ENCODE data around the gene HOMER3. TPM values are rescaled to one million over a fixed set of nuclear protein-coding genes. Genes with fewer than 3 reads are reported as not detected.

HOMER3 gene
- polyA plus RNA-seq, 3 donors = 45.1 to 88.1 (median 49.4) TPM

- DNase-seq = peak; percentile 31 to 49 (median 31)
- TF ChIP-seq, protein P1, sequence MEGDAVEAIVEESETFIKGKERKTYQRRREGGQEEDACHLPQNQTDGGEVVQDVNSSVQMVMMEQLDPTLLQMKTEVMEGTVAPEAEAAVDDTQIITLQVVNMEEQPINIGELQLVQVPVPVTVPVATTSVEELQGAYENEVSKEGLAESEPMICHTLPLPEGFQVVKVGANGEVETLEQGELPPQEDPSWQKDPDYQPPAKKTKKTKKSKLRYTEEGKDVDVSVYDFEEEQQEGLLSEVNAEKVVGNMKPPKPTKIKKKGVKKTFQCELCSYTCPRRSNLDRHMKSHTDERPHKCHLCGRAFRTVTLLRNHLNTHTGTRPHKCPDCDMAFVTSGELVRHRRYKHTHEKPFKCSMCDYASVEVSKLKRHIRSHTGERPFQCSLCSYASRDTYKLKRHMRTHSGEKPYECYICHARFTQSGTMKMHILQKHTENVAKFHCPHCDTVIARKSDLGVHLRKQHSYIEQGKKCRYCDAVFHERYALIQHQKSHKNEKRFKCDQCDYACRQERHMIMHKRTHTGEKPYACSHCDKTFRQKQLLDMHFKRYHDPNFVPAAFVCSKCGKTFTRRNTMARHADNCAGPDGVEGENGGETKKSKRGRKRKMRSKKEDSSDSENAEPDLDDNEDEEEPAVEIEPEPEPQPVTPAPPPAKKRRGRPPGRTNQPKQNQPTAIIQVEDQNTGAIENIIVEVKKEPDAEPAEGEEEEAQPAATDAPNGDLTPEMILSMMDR (IDR thresholded peaks at IDR 0.05) = peak; percentile 49
- H3K4me1 ChIP-seq (ENCODE audit: control insufficient read depth in 1 of 2, insufficient read depth in 2 of 2, low read length in 2 of 2) = peaks cover 4 to 10% of the 10 kb centered on the region in 2 donors
- Mint-ChIP-seq H3K27ac (no peak overlapping the region), H3K4me1 (peaks cover 14% of the 10 kb centered on the region), H3K27me3 (ENCODE audit: low read depth in 3 of 3) (peaks cover 29 to 54% (median 42%) of the 10 kb centered on the region in 3 donors), H3K9me3 (peaks cover 0 to 7% (median 4%) of the 10 kb centered on the region in 7 donors), H3K4me3 (peak overlapping the region; percentile 63 to 79), H3K36me3 (peaks cover 18% of the 10 kb centered on the region in 2 donors)
- no peak overlapping the region for H2AFZ ChIP-seq (ENCODE audit: insufficient read depth, low read depth, low read length, poor library complexity, severe bottlenecking)
- peaks cover 3 to 37% of the 10 kb centered on the region in 2 donors for H3K27me3 ChIP-seq (ENCODE audit: control insufficient read depth in 2 of 2, insufficient read depth in 2 of 2, low read length in 2 of 2)
- H3K9ac ChIP-seq (ENCODE audit: insufficient read depth, low read length, poor library complexity, severe bottlenecking) = no peak overlapping the region
- peaks cover 14 to 15% of the 10 kb centered on the region in 2 donors for H3K36me3 ChIP-seq (replicated peaks in 1 of 2; ENCODE audit: control insufficient read depth in 1 of 2, insufficient read depth in 2 of 2, low read length in 2 of 2)
- peak overlapping the region in 1 of 3 experiments; percentile 59 for H3K4me3 ChIP-seq (replicated peaks in 1 of 3; ENCODE audit: low read depth in 2 of 3, low read length in 3 of 3)
- peak overlapping the region; percentile 68 for H3K4me2 ChIP-seq (replicated peaks; ENCODE audit: extremely low read depth, low read length, poor library complexity, severe bottlenecking)
- H4K20me1 ChIP-seq (ENCODE audit: insufficient read depth, low read length) = peaks cover 22% of the 10 kb centered on the region
- no peak overlapping the region for H3K27ac ChIP-seq (ENCODE audit: low read depth in 1 of 2, low read length in 2 of 2)
- H3K9me3 ChIP-seq (replicated peaks in 1 of 2; ENCODE audit: control insufficient read depth in 1 of 2, insufficient read depth in 1 of 2, low read length in 2 of 2) = peaks cover 0 to 5% of the 10 kb centered on the region in 2 donors
- H3K79me2 ChIP-seq (ENCODE audit: insufficient read depth, low read length) = no peaks in the 10 kb centered on the region
- under 1% methylated on average over 72 of the region's 72 CpGs for WGBS (ENCODE audit: insufficient coverage)
- intact Hi-C loops (cut with micrococcal nuclease) = no loop called here
Observed at GRCh38 chr19:18895038-18895823, 45.8 kb downstream of the HOMER3 start.

- no peak overlapping the region for H3K9ac ChIP-seq (ENCODE audit: insufficient read depth, low read length, poor library complexity, severe bottlenecking)
- peaks cover 14% of the 10 kb centered on the region for H4K20me1 ChIP-seq (ENCODE audit: insufficient read depth, low read length)
- H3K4me3 ChIP-seq (replicated peaks in 1 of 3; ENCODE audit: low read depth in 2 of 3, low read length in 3 of 3) = peak overlapping the region in 1 of 3 experiments; percentile 59
- H3K4me1 ChIP-seq (ENCODE audit: control insufficient read depth in 1 of 2, insufficient read depth in 2 of 2, low read length in 2 of 2) = peaks cover 4 to 10% of the 10 kb centered on the region in 2 donors
- no peak overlapping the region for H3K27ac Mint-ChIP-seq
- no peak overlapping the region for H3K27ac ChIP-seq (ENCODE audit: low read depth in 1 of 2, low read length in 2 of 2)
- no peak for DNase-seq
- H3K4me2 ChIP-seq (replicated peaks; ENCODE audit: extremely low read depth, low read length, poor library complexity, severe bottlenecking) = peak overlapping the region; percentile 68
- 11% methylated on average over 13 of the region's 28 CpGs for WGBS (ENCODE audit: insufficient coverage)
- peaks cover 14% of the 10 kb centered on the region for H3K4me1 Mint-ChIP-seq
- peaks cover 3 to 37% of the 10 kb centered on the region in 2 donors for H3K27me3 ChIP-seq (ENCODE audit: control insufficient read depth in 2 of 2, insufficient read depth in 2 of 2, low read length in 2 of 2)
- peaks cover 0 to 5% of the 10 kb centered on the region in 2 donors for H3K9me3 ChIP-seq (replicated peaks in 1 of 2; ENCODE audit: control insufficient read depth in 1 of 2, insufficient read depth in 1 of 2, low read length in 2 of 2)
- peaks cover 29 to 58% (median 44%) of the 10 kb centered on the region in 3 donors for H3K27me3 Mint-ChIP-seq (ENCODE audit: low read depth in 3 of 3)
- peak overlapping the region in 1 of 2 donors; percentile 74 for H3K4me3 Mint-ChIP-seq
- TF ChIP-seq, protein P1 (IDR thresholded peaks at IDR 0.05) = no peak
- no peaks in the 10 kb centered on the region for H3K79me2 ChIP-seq (ENCODE audit: insufficient read depth, low read length)
- H2AFZ ChIP-seq (ENCODE audit: insufficient read depth, low read depth, low read length, poor library complexity, severe bottlenecking) = no peak overlapping the region
- intact Hi-C loops (cut with micrococcal nuclease) = no loop called here
- peaks cover 0 to 7% (median 4%) of the 10 kb centered on the region in 7 donors for H3K9me3 Mint-ChIP-seq
- peaks cover 7% of the 10 kb centered on the region in 2 donors for H3K36me3 ChIP-seq (replicated peaks in 1 of 2; ENCODE audit: control insufficient read depth in 1 of 2, insufficient read depth in 2 of 2, low read length in 2 of 2)
- H3K36me3 Mint-ChIP-seq = peaks cover 10% of the 10 kb centered on the region in 2 donors
Observed at GRCh38 chr19:18894254-18895037, 46.6 kb downstream of the HOMER3 start.
